ENCODE results near the gene VSIG4.

VSIG4 gene

DNA sequence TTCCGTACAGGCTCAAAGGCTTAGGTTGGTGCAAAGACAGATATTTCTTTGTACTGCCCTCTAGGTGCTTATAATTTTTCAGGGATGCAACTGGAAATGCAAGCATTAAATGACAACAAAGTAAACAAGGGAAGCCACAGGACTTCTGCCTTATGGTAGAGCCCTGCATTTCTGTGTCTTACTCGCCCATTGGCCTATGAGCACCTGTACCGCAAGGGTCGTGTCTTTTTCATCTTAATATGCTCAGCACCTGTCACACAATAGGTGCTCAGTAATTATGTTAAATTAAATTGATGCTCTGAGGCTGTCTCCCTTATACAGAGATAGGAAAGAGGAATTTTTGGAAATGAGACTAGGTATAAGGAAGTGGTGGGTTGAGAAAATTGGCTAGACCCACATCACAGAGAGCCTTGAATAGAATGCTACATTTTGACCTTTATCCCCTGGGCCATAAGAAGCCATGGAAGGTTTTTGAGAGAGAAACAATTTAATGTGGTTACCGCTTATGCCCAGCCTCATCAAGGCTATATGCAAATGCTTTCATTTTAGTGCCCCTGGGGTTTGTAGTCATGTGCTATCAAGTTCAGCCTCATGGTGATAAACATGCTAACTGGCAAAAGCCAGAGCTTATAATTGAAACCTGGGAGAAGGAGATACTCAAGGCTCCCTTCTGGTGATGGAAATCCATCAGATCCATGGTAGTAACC lies 16.3 kb downstream of the VSIG4 start:
- no peak for DNase-seq

GRCh38 chrX:66022632-66023384 lies 17.1 kb downstream of the VSIG4 start:
- DNase-seq: no peak

DNA sequence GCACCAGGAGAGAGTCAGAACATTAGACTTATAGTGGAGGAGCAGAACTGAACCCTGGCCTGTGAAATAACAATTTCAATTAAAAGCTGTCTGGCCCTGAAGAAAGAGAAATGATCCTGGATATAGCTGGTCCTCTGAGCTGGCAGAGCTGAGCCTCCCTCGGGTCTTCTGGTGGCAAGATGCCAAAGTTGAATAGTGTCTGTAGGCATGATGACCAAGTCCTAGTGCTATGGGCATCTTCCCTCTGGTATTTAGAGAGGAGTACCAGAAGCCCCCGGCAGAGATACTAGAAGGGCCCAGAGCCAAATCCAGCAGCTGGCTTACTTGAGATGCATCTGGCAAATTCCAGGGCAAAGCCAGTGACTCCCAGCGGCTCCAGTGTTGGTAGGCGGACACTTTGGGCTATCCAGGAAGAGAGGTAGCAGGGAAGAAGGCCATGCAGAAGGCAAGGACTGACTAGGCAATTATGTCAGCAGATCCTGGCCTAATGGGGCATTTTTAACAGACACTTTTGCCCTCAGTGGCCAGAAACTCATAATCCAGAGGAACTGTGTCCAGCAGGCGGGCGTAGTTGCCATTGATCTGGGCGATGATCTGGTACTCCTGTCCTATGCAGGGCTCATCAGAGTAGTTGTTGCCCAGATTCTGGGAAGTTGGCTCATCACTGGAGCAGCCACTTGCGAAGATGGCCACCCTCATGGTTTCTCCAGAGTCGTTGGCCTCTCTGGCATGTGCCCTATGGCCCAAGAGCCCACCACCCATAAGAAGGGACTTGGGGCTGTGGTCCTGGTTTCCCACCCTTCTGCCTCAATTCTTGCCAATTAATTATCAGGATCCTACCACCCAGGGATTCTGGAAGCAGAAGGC lies 17.9 kb downstream of the VSIG4 start:
- no peak for DNase-seq

- DNase-seq: no peak
Observed at GRCh38 chrX:66021401-66021764, 18.5 kb downstream of the VSIG4 start.

DNA sequence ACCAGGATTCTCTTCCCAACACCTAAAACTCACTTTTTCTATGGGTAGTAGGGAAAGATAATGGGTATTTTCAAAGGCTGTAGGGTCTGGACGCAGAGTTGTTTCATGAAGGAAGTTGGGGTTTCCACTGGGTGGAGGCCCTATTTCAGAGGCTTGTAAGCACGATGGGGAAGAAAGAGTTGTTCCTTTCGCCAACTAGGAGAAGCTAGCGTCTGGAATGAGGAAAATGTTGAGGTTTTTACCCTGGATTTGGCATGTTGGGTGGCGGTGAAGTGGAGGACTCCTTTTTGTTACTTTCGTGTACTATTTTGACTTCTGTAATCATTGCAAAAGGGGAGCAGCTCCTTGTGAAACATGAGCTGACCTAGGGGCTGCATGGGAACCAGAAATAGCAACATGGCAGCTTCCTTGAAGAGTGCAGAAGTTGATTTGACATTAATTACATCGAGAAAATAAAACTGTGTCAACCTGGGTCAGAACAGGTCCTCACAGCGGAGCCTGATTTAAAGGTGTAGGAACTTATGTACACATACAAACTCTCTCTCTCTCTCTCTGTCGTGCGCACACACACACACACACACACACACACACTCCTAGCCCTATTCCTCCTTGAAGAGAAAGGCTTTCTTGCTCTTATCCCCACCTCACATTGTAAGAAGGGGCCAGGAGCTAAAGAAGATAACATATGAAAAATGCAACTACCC lies 19.1 kb downstream of the VSIG4 start:
- DNase-seq: no peak

DNA sequence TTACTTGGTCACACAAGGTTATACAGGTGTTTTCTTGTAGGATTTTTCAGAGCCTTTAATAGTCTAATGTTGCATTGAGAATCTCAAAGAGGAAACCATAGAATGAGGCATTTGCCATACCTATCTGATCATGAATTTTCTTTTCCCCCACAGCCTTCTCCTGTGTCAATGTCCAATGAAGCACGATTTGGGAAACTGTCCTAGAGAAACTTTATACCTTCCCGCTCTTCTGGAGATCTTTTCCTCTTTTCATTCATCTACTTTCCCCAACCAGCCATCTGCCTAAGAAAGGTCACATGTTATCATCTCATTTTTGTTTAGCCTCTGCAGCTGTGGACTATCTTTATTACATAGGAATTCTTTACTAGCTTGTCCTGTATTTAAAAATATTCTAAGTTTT lies 19.9 kb downstream of the VSIG4 start:
- DNase-seq: no peak

DNA sequence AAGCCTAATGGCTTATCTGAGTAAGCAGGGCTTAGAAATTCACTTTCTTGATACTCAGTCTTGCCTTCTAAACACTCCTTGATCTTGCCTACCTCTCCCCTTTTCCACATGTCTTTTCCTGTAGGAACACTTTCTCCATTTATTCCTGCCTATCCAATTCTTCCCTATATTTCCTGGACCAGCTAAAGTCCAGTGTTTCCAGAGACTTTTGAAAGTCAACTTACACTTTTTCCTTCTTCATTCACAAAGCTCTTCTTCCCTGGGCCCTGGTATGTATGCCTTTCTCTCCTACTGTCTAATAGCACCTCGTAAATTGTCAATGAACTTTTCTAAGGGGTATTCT lies 20.6 kb downstream of the VSIG4 start:
- DNase-seq: no peak

- DNase-seq: no peak
Observed at GRCh38 chrX:66018585-66019309, 21.1 kb downstream of the VSIG4 start.

DNA sequence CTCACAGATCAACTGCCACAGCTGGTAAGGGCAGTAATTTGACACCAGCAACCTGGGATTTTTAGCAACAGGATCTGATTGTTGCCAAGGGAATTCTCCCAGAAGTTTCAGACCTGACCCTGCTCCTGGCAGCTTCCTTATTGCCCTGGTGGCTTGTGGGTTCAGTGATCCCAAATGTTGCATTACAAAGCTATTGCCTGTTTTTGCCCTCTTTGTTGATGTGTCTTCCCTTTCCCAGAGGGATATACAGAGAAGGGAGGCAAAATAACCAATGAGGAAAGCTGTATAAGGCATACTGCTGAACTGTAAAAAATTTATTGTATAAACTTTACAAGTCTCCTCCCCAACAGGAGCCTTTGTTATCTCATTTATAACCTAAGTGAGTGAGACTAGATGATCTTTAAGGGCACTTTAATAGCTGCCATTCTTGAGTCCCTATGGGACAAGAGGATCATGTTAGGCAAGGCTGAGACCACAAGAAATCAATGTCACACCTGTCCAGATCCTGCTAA lies 22.2 kb downstream of the VSIG4 start:
- DNase-seq: no peak

DNA sequence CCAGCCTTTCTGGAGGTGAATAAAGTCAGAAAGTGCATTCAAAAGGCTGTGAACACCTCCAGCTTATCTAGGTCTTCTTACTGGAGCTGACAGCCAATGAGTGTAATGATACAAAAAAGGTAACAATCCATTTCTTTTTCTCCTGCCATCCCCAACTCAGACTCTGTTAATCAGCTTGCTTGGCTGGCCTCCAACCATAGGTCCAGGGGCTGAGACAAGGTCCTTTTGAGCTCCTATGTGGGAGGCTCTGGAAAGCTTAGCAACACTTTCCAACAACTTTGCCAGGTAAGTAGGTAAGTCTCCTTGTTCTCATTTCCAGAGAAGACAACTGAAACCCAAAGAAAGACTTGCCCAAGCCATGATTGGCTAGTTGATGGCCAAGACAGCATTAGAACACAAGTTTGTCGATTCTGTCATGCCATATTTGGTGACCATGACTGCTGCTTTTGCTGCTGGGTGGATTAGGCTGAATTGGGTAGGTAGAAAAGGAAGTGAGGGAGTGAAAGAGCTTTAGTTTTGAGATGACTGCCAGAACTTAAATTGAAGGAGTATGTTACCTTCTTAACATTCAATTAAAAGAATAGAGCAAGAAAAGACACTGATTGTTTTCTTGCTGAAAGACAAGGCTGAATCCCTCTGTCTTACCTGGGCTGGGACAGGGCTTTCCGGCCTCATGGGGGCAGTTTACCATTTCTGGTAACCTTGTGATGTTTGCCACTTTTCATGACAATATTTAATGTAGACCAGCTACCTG lies 22.8 kb downstream of the VSIG4 start:
- DNase-seq: no peak

DNA sequence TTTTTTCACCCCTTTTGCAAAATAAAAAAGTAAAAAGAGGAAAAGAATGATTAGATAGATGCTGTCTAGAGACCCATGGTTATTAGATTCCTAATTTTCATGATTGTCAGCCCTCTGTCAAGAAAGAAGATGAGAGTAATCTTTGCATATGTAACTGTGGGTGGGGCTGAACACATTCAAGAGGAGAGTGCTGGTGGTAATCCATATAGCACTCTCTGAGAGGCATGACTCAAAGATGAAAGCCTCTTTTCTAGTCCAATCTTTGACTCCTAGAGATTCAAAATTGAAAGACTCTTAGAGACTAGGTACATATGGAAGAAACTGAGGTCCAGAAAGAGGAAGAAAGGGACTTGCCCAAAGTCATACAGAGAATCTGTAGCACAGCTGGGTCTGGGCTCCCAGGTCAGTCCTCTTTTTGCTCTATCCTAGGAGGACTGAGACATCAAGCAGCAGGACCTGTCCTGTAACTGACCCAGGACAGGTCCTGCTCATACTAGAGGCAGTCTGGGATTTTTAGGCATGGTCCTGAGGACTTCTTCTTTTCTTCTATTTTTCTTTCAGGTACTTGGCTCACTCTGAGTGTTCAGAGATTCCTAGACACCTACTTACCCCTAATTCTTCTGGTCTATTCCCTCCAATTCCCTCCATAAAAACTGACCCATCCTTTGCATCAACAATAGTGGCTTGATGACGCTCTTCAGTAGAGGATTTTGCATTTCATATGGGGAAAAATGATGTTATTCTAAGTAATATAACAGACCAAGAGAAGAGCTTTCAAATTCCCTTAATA lies 23.8 kb downstream of the VSIG4 start:
- no peak for DNase-seq

- peak; percentile 28 for DNase-seq
Observed at GRCh38 chrX:66015152-66015831, 24.6 kb downstream of the VSIG4 start.

DNA sequence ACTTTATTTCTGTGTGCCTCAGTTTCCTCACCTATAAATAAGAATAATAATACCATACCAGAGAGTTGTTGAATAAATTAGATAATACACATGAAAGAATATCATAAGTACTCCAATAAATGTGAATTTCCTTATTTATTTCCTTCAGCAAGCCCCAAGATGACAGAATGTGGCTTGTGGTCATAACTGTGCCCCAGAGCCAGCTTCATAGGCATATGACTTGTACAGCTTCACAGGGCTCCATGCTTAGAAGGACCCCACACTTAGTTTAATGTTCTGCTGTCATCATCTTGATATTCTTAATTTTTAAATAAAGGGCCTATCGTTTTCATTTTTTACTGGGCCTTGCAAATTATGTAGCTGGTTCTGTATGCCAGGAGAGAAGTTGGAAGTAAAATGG lies 25.3 kb downstream of the VSIG4 start:
- no peak for DNase-seq

- no peak for DNase-seq
Observed at GRCh38 chrX:66014084-66014483, 25.8 kb downstream of the VSIG4 start.

- DNase-seq: no peak
Observed at GRCh38 chrX:66013194-66013816, 26.6 kb downstream of the VSIG4 start.

DNA sequence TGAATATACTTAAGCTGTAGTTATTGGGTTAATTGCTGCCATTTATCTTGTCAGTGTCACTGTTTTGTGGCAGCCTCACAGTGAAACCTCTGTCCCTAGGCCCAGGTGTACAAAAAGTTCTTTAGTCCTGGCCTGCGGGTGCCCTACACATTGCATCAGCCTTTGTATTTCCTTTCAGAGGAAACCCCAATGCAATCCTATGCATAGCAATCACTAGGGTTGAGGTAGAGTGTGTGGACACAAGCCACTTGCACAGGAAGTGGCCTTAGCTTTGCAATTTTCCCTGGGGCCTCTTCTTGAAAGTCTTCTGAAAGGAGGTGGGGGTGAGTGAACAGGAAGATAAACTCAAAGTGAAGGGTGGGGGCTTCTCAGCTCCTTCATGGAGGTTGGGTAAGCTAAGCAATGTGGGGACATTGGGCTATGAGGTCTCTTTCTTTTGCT lies 27.8 kb downstream of the VSIG4 start:
- no peak for DNase-seq

- no peak for DNase-seq
Observed at GRCh38 chrX:66009231-66009845, 30.5 kb downstream of the VSIG4 start.

DNA sequence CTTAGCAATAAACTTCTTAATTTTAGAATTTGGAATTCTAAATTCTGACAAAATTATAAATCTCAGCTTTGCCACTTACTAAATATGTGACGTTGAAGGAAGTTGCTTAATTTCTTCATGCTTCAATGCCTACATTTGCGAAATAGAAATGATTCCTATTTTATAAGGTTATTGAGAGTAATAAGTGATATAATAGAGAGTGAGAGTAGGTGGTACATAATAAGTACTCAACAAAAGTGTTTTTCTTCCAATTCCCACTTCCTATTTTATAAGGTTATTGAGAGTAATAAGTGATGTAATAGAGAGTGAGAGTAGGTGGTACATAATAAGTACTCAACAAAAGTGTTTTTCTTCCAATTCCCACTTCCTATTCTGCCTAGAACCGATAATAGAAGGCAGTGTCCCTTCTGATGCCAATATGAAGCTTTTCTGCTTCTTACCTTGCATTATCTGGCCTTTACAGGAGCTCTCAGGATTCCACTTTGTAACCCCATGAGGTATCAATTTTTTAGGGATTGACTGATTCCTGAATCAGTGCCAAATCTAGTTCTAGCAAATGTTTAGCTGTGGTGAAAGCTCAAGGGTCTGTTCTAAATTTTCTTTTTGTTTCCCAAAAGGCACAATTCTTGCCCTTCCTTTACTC lies 31.4 kb downstream of the VSIG4 start:
- no peak for DNase-seq
